Activated CD8-positive, alpha-beta T cell treated with anti-CD3 and anti-CD28 coated beads, Interleukin-2, amount 10 ng/mL, durations not matched to agents 7 days and 5 days (primary cell): Measurements from ENCODE around the gene NCR2. TPM values are rescaled to one million over a fixed set of nuclear protein-coding genes. Genes with fewer than 3 reads are reported as not detected.

Experiments used
- ATAC-seq: fragments of 150-1000 bp; cut with Tn5 transposase; one replicate; pipeline ENCODE4 v1.10.0; 2021; ENCODE audit warnings: moderate library complexity
- CTCF ChIA-PET: fragments of 350-600 bp; sonication (Branson Sonifier 250); formaldehyde crosslinking; loops from one replicate; lab custom pipeline; 2021; ENCODE audit warnings: antibody characterized with exemption; lab: Charles Lee
- POLR2A ChIA-PET: fragments of 350-600 bp; sonication (Branson Sonifier 250); formaldehyde crosslinking; loops from one replicate; lab custom pipeline; 2021; ENCODE audit warnings: antibody characterized with exemption; lab: Charles Lee
- DNase-seq: peaks from one replicate; pipeline ENCODE4 v3.0.0-alpha.2; 2020
- H3K27ac Mint-ChIP-seq: one replicate; pipeline ENCODE4 v1.8.0; 2021; ENCODE audit warnings: mild to moderate bottlenecking, mixed read lengths
- H3K27me3 Mint-ChIP-seq: one replicate; pipeline ENCODE4 v1.8.0; 2021; ENCODE audit warnings: low read depth, mixed read lengths
- H3K36me3 Mint-ChIP-seq: one replicate; pipeline ENCODE4 v1.8.0; 2021; ENCODE audit warnings: low read depth, mixed read lengths
- H3K4me1 Mint-ChIP-seq: one replicate; pipeline ENCODE4 v1.8.0; 2021; ENCODE audit warnings: low read depth, mixed read lengths
- H3K4me3 Mint-ChIP-seq: one replicate; pipeline ENCODE4 v1.8.0; 2021; ENCODE audit warnings: mild to moderate bottlenecking, mixed read lengths
- H3K9me3 Mint-ChIP-seq: one replicate; pipeline ENCODE4 v1.8.0; 2022; ENCODE audit warnings: mixed read lengths; ENCODE audit not compliant: insufficient read depth
- total RNA-seq, 2 experiments: library from RNA; stranded (reverse); gene quantifications; one replicate each; pipeline ENCODE4 v1.2.3, GENCODE V29; 2021

NCR2 gene
- total RNA-seq, 2 experiments from 2014 or later = 0.45 to 1.3 TPM

- ATAC-seq (no peak), DNase-seq (no peak)
- Mint-ChIP-seq H3K27ac (no peak overlapping the region), H3K4me1 (peaks cover 13% of the 10 kb centered on the region), H3K27me3 (peaks cover 17% of the 10 kb centered on the region), H3K36me3 (peaks cover 19% of the 10 kb centered on the region), H3K9me3 (peaks cover 34% of the 10 kb centered on the region), H3K4me3 (no peak overlapping the region)
- ChIA-PET POLR2A (no interaction called here), CTCF (interaction anchor here (2.0 kb wide), 1 partner anchor 9 kb away, joined by 16 read pairs; no protein-coding TSS in a partner anchor)
These were observed 24.4 kb downstream of the NCR2 start for GRCh38 chr6:41359617-41360313.

GRCh38 chr6:41360314-41360685 lies 24.9 kb downstream of the NCR2 start:
- CTCF ChIA-PET = interaction anchor here (2.0 kb wide), 1 partner anchor 8 kb away, joined by 16 read pairs; no protein-coding TSS in a partner anchor
- H3K4me3 Mint-ChIP-seq = no peak overlapping the region

GRCh38 chr6:41366150-41366549 lies 30.7 kb downstream of the NCR2 start:
- Mint-ChIP-seq H3K9me3 (peaks cover 13% of the 10 kb centered on the region), H3K27ac (no peak overlapping the region), H3K36me3 (peaks cover 7% of the 10 kb centered on the region), H3K4me3 (no peak overlapping the region), H3K4me1 (peaks cover 10% of the 10 kb centered on the region), H3K27me3 (peaks cover 39% of the 10 kb centered on the region)
- ChIA-PET POLR2A (no interaction called here), CTCF (interaction anchor here (1.0 to 8.2 kb wide), 2 partner anchors 32 to 60 kb away, joined by 7 to 162 read pairs; partner anchors contain the start of gene NCR2)
- no peak for DNase-seq
- no peak for ATAC-seq

More at GRCh38 chr6:41360314-41360685, 24.9 kb downstream of the NCR2 start:
- ATAC-seq (no peak), DNase-seq (no peak)
- Mint-ChIP-seq H3K4me1 (peaks cover 11% of the 10 kb centered on the region), H3K36me3 (peaks cover 19% of the 10 kb centered on the region), H3K27ac (no peak overlapping the region), H3K9me3 (peaks cover 34% of the 10 kb centered on the region), H3K27me3 (peaks cover 20% of the 10 kb centered on the region)
- POLR2A ChIA-PET = no interaction called here

GRCh38 chr6:41367061-41367460 lies 31.7 kb downstream of the NCR2 start:
- ChIA-PET POLR2A (interaction anchor here (2.2 kb wide), 1 partner anchor 33 kb away, joined by 8 read pairs; no protein-coding TSS in a partner anchor), CTCF (interaction anchor here (0.8 to 8.2 kb wide), 10 partner anchors 16 to 317 kb away, joined by 3 to 162 read pairs (median 23); partner anchors contain the start of gene NCR2)
- DNase-seq (peak; percentile 12), ATAC-seq (no peak)
- H3K27me3 Mint-ChIP-seq = peaks cover 48% of the 10 kb centered on the region
- H3K9me3 Mint-ChIP-seq = peaks cover 4% of the 10 kb centered on the region
- H3K4me1 Mint-ChIP-seq = peaks cover 20% of the 10 kb centered on the region
- H3K36me3 Mint-ChIP-seq = peaks cover 5% of the 10 kb centered on the region
- no peak overlapping the region for H3K27ac Mint-ChIP-seq
- H3K4me3 Mint-ChIP-seq = no peak overlapping the region

GRCh38 chr6:41367700-41368099 lies 32.3 kb downstream of the NCR2 start:
- ATAC-seq (no peak), DNase-seq (peak; percentile 22)
- no peak overlapping the region for H3K27ac Mint-ChIP-seq
- POLR2A ChIA-PET = interaction anchor here (2.2 kb wide), 1 partner anchor 33 kb away, joined by 8 read pairs; no protein-coding TSS in a partner anchor
- peaks cover 26% of the 10 kb centered on the region for H3K4me1 Mint-ChIP-seq
- CTCF ChIA-PET = interaction anchor here (0.8 to 8.2 kb wide), 23 partner anchors 10 to 316 kb away, joined by 3 to 162 read pairs (median 10); partner anchors contain the start of gene NCR2
- no peaks in the 10 kb centered on the region for H3K9me3 Mint-ChIP-seq
- H3K4me3 Mint-ChIP-seq = no peak overlapping the region
- peaks cover 54% of the 10 kb centered on the region for H3K27me3 Mint-ChIP-seq
- H3K36me3 Mint-ChIP-seq = peaks cover 4% of the 10 kb centered on the region

- H3K36me3 Mint-ChIP-seq = peaks cover 4% of the 10 kb centered on the region
- H3K27ac Mint-ChIP-seq = no peak overlapping the region
- peaks cover 38% of the 10 kb centered on the region for H3K4me1 Mint-ChIP-seq
- ATAC-seq (no peak), DNase-seq (no peak)
- ChIA-PET CTCF (interaction anchor here (0.7 to 8.2 kb wide), 9 partner anchors 19 to 313 kb away, joined by 3 to 162 read pairs (median 4); partner anchors contain the start of gene NCR2), POLR2A (no interaction called here)
- H3K9me3 Mint-ChIP-seq = no peaks in the 10 kb centered on the region
- H3K4me3 Mint-ChIP-seq = no peak overlapping the region
- peaks cover 67% of the 10 kb centered on the region for H3K27me3 Mint-ChIP-seq
These were observed 35.2 kb downstream of the NCR2 start for GRCh38 chr6:41370488-41371111.

GRCh38 chr6:41371461-41371991 lies 36.1 kb downstream of the NCR2 start:
- peak overlapping the region; percentile 41 for H3K27ac Mint-ChIP-seq
- peaks cover 4% of the 10 kb centered on the region for H3K36me3 Mint-ChIP-seq
- H3K9me3 Mint-ChIP-seq = no peaks in the 10 kb centered on the region
- H3K4me1 Mint-ChIP-seq = peaks cover 38% of the 10 kb centered on the region
- ATAC-seq = peak; percentile 31
- CTCF ChIA-PET = interaction anchor here (0.7 to 8.2 kb wide), 11 partner anchors 20 to 231 kb away, joined by 3 to 162 read pairs (median 4); partner anchors contain the start of gene NCR2
- peaks cover 71% of the 10 kb centered on the region for H3K27me3 Mint-ChIP-seq
- POLR2A ChIA-PET = no interaction called here
- DNase-seq = no peak
- peak overlapping the region; percentile 67 for H3K4me3 Mint-ChIP-seq

GRCh38 chr6:41371992-41372831 lies 36.8 kb downstream of the NCR2 start:
- DNase-seq (no peak), ATAC-seq (peak; percentile 46)

GRCh38 chr6:41372832-41373626 lies 37.6 kb downstream of the NCR2 start:
- ChIA-PET POLR2A (no interaction called here), CTCF (interaction anchor here (1.2 to 8.2 kb wide), 5 partner anchors 39 to 311 kb away, joined by 3 to 162 read pairs (median 6); partner anchors contain the start of gene NCR2)
- peaks cover 75% of the 10 kb centered on the region for H3K27me3 Mint-ChIP-seq
- peaks cover 38% of the 10 kb centered on the region for H3K4me1 Mint-ChIP-seq
- H3K4me3 Mint-ChIP-seq = peak overlapping the region; percentile 67
- ATAC-seq (no peak), DNase-seq (no peak)
- no peaks in the 10 kb centered on the region for H3K9me3 Mint-ChIP-seq
- H3K36me3 Mint-ChIP-seq = peaks cover 4% of the 10 kb centered on the region
- H3K27ac Mint-ChIP-seq = peak overlapping the region; percentile 5

More at GRCh38 chr6:41371992-41372831, 36.8 kb downstream of the NCR2 start:
- H3K4me3 Mint-ChIP-seq = peak overlapping the region; percentile 67
- H3K4me1 Mint-ChIP-seq = peaks cover 38% of the 10 kb centered on the region
- peaks cover 74% of the 10 kb centered on the region for H3K27me3 Mint-ChIP-seq
- peaks cover 4% of the 10 kb centered on the region for H3K36me3 Mint-ChIP-seq
- POLR2A ChIA-PET = no interaction called here
- CTCF ChIA-PET = interaction anchor here (0.7 to 8.2 kb wide), 10 partner anchors 21 to 311 kb away, joined by 3 to 162 read pairs (median 4); partner anchors contain the start of gene NCR2
- H3K9me3 Mint-ChIP-seq = no peaks in the 10 kb centered on the region
- peak overlapping the region; percentile 5 for H3K27ac Mint-ChIP-seq

GRCh38 chr6:41373627-41373918 lies 38.2 kb downstream of the NCR2 start:
- Mint-ChIP-seq H3K27me3 (peaks cover 80% of the 10 kb centered on the region), H3K4me3 (no peak overlapping the region), H3K36me3 (peaks cover 4% of the 10 kb centered on the region), H3K27ac (no peak overlapping the region), H3K9me3 (no peaks in the 10 kb centered on the region), H3K4me1 (peaks cover 33% of the 10 kb centered on the region)
- POLR2A ChIA-PET = no interaction called here
- no peak for ATAC-seq
- CTCF ChIA-PET = interaction anchor here (0.9 to 1.7 kb wide), 5 partner anchors 35 to 67 kb away, joined by 3 to 5 read pairs (median 4); no protein-coding TSS in a partner anchor
- DNase-seq = no peak
